GM18517 (cell line): ENCODE data around the gene FEM1B.
A peak's percentile ranks its signal among the peaks of the same experiment; 100 is the strongest.

Experiments used
- ATAC-seq: cut with Tn5 transposase; IDR thresholded peaks from one replicate; pipeline ENCODE4 v1.9.1; 2021; ENCODE audit warnings: mild to moderate bottlenecking, moderate library complexity; ENCODE audit not compliant: unreplicated experiment

FEM1B gene

GRCh38 chr15:68258692-68259091, 18.9 kb upstream of the FEM1B start:
- no peak for ATAC-seq

- ATAC-seq: no peak
Measured at GRCh38 chr15:68259883-68260282, 17.7 kb upstream of the FEM1B start.

DNA sequence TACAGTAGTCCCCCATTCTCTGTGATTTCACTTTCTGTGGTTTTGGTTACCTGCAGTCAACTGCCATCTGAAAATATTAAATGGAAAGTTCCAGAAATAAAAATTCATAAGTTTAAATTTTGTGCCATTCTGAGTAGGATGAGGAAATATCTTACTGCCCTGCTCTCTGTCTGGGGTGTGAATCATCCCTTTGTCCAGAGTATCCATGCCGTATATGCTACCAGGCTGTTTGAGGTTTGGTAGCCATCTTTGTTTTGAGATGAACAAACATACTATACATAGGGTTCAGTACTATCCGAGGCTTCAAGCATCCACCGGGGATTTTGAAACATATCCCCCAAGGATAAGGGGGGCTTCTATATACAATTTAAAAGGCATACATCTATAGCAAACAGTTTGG, 16.3 kb upstream of the FEM1B start:
- ATAC-seq: no peak

- ATAC-seq: no peak
Measured at GRCh38 chr15:68261980-68262379, 15.6 kb upstream of the FEM1B start.

- ATAC-seq: no peak
Measured at GRCh38 chr15:68262514-68263356, 14.8 kb upstream of the FEM1B start.

GRCh38 chr15:68264282-68264681, 13.3 kb upstream of the FEM1B start:
- ATAC-seq: no peak

- no peak for ATAC-seq
Measured at GRCh38 chr15:68265081-68265480, 12.5 kb upstream of the FEM1B start.

GRCh38 chr15:68265674-68266073, 11.9 kb upstream of the FEM1B start:
- ATAC-seq: no peak

DNA sequence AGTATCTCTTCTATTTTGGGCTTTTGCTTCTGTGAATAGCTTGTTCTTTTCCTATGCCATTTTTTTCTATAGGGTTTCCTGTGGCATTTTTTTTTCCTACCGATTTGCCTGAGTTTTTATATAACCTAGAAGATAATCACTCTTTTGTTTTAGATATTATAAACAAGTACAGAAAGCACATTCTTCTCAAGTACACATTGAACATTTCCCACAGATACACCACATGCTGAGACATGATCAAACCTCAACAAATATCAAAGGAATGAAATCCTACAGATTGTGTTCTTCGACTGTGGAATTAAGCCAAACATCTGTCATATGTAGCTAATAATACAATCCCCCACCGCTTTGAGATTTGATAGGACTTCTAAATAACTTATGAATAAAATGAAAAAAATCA, 9.1 kb upstream of the FEM1B start:
- no peak for ATAC-seq

DNA sequence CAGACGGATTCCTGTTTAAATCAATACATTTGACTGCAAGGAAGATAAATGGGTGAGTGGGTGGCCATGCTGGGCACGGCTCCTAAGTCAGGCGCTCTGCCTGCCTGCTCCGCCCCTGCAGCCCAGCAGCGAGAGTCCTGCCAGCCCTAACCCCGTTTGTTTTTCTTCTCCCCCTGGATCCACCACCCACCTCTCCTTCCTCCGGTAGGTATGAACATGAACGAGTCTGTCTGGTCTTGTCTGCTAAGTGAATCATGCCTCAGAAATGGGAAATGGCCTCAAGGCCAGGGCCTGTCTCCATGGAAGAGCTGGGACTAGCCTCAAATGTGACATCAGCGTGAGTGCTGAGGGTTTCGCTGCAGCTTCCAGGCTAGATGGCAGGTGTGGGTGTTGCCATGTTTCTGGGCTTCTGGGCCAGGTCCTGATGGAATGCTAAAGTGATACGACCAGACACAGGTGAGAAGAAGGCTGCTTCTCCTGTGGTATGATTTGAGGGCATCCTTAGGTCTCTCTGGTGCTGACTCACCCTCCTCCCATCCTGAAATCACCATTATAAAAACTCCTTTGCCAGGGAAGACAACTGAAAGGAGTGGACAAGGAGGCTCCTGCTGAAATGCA, 5.6 kb upstream of the FEM1B start:
- ATAC-seq: no peak

GRCh38 chr15:68272721-68273271, 4.7 kb upstream of the FEM1B start:
- no peak for ATAC-seq

GRCh38 chr15:68274201-68274848, 3.2 kb upstream of the FEM1B start:
- ATAC-seq: no peak

DNA sequence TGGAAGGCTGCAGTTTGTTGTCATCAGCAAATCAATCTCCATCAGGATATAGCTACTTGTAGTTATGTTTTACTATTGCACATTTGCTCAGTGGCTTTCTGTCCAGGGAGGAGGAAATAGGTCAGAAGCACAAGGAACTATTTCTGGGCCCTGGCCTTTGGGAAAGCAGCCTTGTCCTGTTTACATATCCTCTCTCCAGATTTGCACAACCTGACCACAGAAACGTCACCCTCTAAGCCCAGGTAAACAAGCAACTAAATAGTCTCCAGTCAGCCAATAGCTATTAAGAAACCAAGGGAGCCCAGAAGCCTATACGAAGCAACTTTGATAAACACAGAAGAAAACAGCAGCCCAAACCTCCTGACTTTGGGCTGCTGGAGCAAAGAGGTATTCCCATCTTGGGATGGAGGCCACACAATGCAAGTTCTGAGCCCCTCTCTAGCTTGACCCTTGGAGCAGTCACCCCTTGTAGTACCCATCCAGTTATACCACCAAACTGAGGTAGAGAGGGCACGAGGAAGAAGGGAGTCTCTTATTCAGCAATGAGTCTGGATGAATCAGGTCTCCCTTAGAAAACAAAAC, 2.3 kb upstream of the FEM1B start:
- no peak for ATAC-seq

GRCh38 chr15:68276668-68277067, 877 bp upstream of the FEM1B start:
- no peak for ATAC-seq

GRCh38 chr15:68277131-68277602, 378 bp upstream of the FEM1B start:
- no peak for ATAC-seq

- ATAC-seq: peak; percentile 63
Measured at GRCh38 chr15:68278345-68278594, 725 bp downstream of the FEM1B start.

GRCh38 chr15:68278595-68279405, 1.3 kb downstream of the FEM1B start:
- ATAC-seq: no peak

GRCh38 chr15:68279779-68280753, 2.5 kb downstream of the FEM1B start:
- no peak for ATAC-seq

DNA sequence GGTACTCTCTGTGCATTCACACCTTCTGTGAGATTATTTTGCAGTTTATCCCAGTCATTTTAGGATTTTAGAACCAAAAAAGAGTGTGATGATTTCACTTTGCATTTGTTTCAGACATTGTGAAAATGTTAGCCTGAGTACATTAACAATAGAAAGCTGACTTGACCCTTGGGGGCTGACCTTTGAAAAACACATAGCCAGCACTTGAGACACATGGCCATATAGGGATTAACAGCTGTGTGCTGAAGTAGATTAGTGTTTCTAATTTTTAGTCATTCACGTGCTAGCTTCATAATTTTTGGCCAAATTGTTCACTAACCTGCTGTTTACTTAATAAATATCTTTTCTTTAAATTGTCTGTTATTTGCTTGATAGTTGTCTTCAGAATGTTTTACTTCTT, 3.5 kb downstream of the FEM1B start:
- ATAC-seq: no peak

DNA sequence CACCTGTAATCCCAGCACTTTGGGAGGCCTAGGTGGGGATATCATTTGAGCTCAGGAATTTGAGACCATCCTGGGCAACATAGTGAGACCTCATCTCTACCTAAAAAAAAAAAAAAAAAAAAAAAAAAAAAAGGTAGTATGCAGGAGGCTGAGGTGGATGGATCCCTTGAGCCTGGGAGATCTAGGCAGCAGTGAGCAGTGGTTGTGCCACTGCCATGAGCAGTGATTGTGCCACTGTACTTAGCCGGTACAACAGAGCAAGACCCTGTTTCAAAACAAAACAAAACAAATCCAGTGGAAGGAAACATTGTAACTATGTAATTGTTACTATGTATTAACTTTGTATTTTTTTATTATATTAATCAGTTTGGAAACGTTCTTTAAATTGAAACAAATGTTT, 5.9 kb downstream of the FEM1B start:
- ATAC-seq: no peak
